Hypothalamus (tissue), 51 donors: ENCODE measurements around the gene CHMP4B.

Source experiments
- DNase-seq, 51 donors: peaks; one replicate each; lab custom pipeline; 2025; lab: John Stamatoyannopoulos, UW

CHMP4B gene

DNA sequence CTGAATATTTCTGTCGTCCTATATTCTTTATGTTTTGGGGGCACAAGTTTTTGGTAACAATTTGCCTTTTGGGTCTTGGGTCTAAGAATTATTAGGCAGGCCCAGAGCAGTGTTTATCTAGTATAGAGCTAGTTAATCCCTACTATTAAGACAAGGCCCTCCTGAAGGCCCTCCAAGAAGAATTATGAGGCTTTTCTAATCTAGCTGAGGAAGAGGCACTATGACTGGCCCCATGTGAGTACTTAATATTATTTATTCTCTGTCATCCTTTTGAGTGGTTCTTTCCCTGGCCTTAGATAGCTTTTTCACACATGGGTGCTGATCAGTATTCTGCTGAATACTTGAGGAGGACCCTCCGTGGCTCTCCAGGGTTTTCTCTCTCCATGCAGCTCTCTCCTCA, 25.1 kb downstream of the CHMP4B start:
- no peak for DNase-seq

GRCh38 chr20:33837096-33837830, 26.1 kb downstream of the CHMP4B start:
- DNase-seq = no peak

GRCh38 chr20:33838035-33838864, 27.1 kb downstream of the CHMP4B start:
- DNase-seq = peak in 3 of 51 donors; percentile 8 to 47 (median 17)

DNA sequence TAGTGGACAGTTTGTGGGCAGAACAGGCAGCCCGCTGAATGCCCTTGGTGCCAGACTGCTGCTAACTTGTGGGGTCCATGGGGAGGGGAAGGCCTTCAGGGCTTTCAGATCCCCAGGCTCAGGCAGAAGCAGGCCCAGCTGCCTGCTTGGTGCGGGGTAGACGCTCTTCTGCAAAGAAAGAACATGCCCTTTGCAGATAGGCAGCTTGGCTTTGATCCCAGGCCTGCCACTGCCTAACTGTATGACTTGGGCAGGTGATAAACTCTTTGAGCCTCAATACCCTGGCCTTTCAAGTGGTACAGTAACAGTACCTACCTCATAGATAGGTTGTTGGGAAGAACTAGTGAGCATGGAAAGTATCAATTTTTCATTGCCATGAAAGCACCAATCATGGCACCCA, 28.4 kb downstream of the CHMP4B start:
- DNase-seq = no peak

DNA sequence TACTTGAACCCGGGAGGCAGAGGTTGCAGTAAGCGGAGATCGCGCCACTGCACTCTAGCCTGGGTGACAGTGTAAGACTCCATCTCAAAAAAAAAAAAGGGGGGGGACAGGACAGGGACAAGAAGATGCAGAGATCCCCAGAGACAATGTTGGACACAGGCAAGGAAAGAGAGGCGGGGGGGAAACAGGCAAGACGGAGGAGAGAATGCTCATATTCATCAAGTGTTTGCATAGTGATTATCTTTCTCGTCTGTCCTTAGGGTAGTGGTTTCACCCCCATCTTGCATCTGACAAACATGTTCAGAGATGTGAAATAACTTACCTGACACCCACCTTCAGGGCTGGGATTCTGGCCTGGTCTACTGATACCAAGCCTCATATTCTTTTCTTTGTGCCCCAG, 29.0 kb downstream of the CHMP4B start:
- no peak for DNase-seq

GRCh38 chr20:33840759-33841435, 29.7 kb downstream of the CHMP4B start:
- no peak for DNase-seq

- DNase-seq = no peak
These were observed 30.3 kb downstream of the CHMP4B start for GRCh38 chr20:33841436-33841799.

DNA sequence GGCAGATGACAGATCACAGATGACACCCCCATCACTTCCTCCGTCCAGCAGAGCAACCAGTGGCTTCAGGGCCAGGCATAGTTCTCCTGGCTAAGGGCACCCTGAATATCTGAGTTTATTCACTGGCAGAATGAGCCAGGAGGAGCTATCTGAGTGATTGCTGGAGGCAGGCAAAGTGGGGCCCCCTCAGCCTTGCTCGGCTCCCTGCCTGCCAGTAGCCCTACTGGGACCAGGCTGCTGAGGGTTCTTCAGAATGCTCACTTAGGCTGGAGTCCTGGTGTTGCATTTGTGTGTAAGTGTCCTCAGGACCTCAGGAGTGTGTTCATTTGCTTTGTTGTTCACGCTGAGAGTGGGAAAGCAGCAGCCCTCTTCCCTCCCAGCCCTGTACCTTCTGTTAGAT, 31.2 kb downstream of the CHMP4B start:
- DNase-seq = no peak

DNA sequence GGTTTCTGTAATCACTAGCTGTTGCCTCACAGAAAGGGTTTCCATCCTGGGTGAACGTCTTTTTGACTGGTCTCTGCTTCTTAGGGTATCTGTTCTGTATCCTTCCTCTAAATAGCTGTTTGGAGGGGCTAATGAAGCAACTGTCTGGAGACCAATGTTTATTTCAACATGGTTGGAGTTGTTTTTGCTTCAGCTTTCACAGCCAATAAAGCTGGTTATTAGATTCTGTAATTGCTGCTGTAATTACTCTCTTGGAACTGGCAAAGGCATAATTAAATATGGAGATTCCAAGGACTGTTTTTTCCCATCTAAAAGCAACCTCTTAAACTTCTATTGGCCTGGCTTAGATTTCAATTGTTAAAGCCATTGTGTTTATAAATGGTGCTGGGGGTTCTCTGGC, 31.9 kb downstream of the CHMP4B start:
- DNase-seq = no peak

DNA sequence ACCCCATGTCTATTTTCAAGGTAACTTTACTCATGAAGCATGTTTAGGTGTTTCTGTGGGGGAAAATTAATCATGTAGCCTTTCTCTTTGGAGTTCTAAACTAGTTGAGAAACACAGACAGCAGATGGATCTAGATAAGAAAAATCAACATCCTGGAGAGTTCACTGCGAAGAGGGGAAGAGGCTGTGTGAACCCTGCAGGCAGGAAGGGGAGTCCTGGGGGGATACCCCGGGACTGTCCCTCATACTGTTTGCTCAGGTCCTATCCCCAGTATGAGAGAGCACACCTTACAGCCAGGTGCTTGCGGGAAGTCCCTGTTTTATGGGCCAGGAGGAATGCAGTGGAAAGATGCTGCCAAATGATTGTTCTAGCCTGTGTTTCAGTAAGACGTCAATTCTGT, 32.7 kb downstream of the CHMP4B start:
- no peak for DNase-seq

- DNase-seq = no peak
These were observed 35.3 kb downstream of the CHMP4B start for GRCh38 chr20:33846291-33846935.

DNA sequence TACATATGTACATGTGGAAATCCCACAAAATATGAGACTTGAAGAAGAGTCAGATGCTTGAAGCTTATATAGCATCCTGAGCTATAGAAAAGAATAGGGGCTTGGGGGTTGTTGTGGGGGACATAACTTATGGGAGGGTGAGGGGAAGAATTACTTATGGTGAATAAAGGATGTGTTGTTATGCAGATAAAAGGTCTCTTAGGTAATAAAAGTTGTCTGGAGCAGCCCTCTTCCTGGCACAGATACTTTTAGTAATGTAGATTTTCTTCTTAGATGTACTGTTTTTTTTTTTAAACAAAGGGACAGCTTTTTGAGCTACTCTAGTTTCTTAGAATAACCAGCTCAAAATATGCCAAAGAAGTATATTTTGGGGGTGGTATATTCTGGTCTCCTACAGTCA, 35.9 kb downstream of the CHMP4B start:
- DNase-seq = no peak

GRCh38 chr20:33848391-33848790, 37.2 kb downstream of the CHMP4B start:
- no peak for DNase-seq

DNA sequence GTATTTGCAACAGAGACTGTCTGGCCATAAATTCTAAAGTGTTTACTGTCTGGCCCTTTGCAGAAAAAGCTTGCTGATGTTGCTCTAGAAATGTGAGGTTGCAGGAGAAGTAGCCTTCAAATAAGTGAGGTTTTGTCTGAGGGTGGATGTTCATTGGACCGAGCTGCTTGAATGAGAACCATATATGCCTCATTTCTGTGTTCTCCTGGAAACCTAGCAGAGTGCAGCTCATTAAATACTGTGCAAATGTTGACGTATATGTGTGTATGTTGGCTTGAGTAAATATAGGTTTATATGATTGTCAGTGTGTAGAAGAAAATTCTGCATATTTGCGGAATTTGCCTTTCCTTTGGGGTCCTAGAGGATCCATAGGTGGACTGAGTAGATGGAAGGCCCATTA, 39.0 kb downstream of the CHMP4B start:
- no peak for DNase-seq

GRCh38 chr20:33851842-33852466, 40.8 kb downstream of the CHMP4B start:
- no peak for DNase-seq

GRCh38 chr20:33852626-33853506, 41.7 kb downstream of the CHMP4B start:
- DNase-seq = peak in 1 of 51 donors; percentile 31

- no peak for DNase-seq
These were observed 42.3 kb downstream of the CHMP4B start for GRCh38 chr20:33853507-33853813.

DNA sequence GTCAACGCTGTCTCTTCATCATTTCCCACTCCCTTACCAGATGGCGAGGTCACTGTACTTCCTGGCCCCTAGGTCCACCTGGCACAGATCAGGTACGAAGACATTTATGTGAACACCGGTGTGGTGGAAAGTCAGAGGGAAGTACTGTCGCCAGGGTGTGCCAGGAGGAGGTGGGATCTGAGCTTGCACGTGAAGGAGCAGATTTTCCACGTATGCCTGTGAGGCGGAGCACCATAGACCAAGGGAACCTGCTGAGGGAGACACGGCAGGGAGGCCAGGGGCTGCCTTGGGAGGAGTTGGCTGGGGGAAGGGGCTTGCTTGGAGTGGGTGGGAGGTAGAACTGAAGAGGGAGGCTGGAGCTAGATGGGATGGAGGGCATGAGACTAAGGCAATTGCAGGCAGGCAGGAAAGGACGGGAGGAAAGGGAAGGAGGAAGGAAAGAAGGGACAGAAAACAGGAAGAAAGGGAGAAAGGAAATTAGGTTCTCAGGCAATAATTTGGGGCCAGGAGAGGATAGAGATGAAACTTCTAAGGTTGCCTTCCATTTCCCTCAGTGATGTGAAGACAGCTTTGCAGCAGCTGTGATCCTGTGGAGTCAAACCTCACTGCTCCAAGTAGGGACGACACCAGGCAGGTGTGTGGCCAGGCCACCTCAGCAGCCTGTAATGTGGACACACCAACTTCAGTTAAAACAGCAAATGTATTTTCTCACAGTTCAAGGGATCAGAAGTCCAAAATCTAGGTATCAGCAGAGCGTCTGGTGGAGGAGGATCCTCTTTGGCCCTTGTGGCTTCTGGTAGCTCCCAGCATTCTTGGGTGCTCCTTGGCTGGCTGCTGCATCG, 46.8 kb downstream of the CHMP4B start:
- DNase-seq = no peak

GRCh38 chr20:33858666-33859065, 47.5 kb downstream of the CHMP4B start:
- DNase-seq = no peak
